GM12875 (cell line): Measurements from ENCODE around the gene HIVEP3.

Source experiments
- H3K4me3 ChIP-seq: one replicate; pipeline ENCODE4 v1.5.1; 2011; ENCODE audit warnings: low read depth, low read length, control low read depth
- TF ChIP-seq, protein P1 (sequence below): IDR thresholded peaks from 2 replicates; pipeline ENCODE4 v1.5.1; 2011; ENCODE audit warnings: low read depth, mild to moderate bottlenecking, control low read depth, inconsistent platforms, low read length, moderate library complexity, borderline replicate concordance; ENCODE audit not compliant: insufficient read depth

The HIVEP3 gene

GRCh38 chr1:41580021-41580420 lies 338.7 kb downstream of the HIVEP3 start:
- TF ChIP-seq, protein P1, sequence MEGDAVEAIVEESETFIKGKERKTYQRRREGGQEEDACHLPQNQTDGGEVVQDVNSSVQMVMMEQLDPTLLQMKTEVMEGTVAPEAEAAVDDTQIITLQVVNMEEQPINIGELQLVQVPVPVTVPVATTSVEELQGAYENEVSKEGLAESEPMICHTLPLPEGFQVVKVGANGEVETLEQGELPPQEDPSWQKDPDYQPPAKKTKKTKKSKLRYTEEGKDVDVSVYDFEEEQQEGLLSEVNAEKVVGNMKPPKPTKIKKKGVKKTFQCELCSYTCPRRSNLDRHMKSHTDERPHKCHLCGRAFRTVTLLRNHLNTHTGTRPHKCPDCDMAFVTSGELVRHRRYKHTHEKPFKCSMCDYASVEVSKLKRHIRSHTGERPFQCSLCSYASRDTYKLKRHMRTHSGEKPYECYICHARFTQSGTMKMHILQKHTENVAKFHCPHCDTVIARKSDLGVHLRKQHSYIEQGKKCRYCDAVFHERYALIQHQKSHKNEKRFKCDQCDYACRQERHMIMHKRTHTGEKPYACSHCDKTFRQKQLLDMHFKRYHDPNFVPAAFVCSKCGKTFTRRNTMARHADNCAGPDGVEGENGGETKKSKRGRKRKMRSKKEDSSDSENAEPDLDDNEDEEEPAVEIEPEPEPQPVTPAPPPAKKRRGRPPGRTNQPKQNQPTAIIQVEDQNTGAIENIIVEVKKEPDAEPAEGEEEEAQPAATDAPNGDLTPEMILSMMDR = no peak
- no peak overlapping the region for H3K4me3 ChIP-seq

DNA sequence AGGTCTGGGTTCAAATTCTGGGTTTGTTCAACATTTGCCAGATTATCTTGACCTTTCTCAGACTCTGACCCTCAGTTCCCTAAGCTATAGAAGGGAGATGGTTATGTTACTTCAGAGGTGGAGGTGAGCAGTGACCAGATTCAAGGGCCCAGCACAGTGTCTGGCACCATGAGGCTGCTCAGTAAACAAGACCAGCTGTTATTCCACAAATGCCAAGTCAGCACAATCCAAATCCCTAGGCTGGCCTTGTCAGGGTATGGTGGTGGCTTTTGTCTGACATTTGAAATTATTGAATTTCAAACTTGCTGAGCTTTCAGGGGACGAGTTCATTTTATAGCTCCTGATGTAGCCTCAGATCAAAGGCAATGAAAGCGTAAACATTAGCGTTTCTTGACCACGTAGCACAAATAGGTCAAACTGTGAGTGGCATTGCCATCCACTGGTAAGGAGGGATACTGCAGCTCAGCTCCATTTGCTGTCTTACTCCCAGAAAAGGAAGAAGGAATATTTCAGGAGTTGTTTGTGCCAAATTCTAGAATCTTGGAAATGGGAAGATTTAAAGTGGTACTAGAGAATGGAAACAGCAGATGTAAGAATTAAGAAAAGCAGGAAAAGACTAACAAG lies 339.9 kb downstream of the HIVEP3 start:
- H3K4me3 ChIP-seq = no peak overlapping the region
- TF ChIP-seq, protein P1 = peak; percentile 35; the same call in 1 of the 2 replicates

- TF ChIP-seq, protein P1 = no peak
- no peak overlapping the region for H3K4me3 ChIP-seq
These were observed 342.1 kb downstream of the HIVEP3 start for GRCh38 chr1:41576620-41577019.

- H3K4me3 ChIP-seq = no peak overlapping the region
- TF ChIP-seq, protein P1 = no peak
These were observed 342.5 kb downstream of the HIVEP3 start for GRCh38 chr1:41576206-41576605.

- TF ChIP-seq, protein P1 = no peak
- no peak overlapping the region for H3K4me3 ChIP-seq
These were observed 343.9 kb downstream of the HIVEP3 start for GRCh38 chr1:41574842-41575241.

- TF ChIP-seq, protein P1 = peak; percentile 88
- H3K4me3 ChIP-seq = no peak overlapping the region
These were observed 344.7 kb downstream of the HIVEP3 start for GRCh38 chr1:41573785-41574713.
